OCI-LY1 (cell line): ENCODE data around the gene TGFBRAP1.

ENCODE experiments used
- H2AFZ ChIP-seq: fragments of 200-600 bp; sonication (generic), shearing (Covaris generic); 2 replicates; pipeline ENCODE4 v1.6.0; 2014; ENCODE audit warnings: antibody characterized with exemption, mild to moderate bottlenecking, low read length
- H3F3A ChIP-seq: fragments of 200-600 bp; sonication (generic), shearing (Covaris generic); 2 replicates; pipeline ENCODE4 v1.6.0; 2014; ENCODE audit warnings: mild to moderate bottlenecking, antibody characterized with exemption, low read length, moderate library complexity; ENCODE audit not compliant: insufficient read depth
- H3K27ac ChIP-seq: fragments of 200-600 bp; sonication (generic); 2 replicates; pipeline ENCODE4 v1.5.1; 2014; ENCODE audit warnings: low read length, mixed run types, mild to moderate bottlenecking, low read depth; ENCODE audit not compliant: poor library complexity, severe bottlenecking
- H3K27me3 ChIP-seq: fragments of 200-600 bp; sonication (generic); 2 replicates; pipeline ENCODE4 v1.6.0; 2014; ENCODE audit warnings: antibody characterized with exemption, mild to moderate bottlenecking, low read length, moderate library complexity; ENCODE audit not compliant: insufficient read depth
- H3K36me3 ChIP-seq: fragments of 200-600 bp; sonication (generic); 2 replicates; pipeline ENCODE4 v1.6.1; 2014; ENCODE audit warnings: mild to moderate bottlenecking, antibody characterized with exemption, low read length, moderate library complexity, mixed read lengths; ENCODE audit not compliant: insufficient read depth
- H3K4me1 ChIP-seq: fragments of 200-600 bp; sonication (generic); 2 replicates; pipeline ENCODE4 v1.5.1; 2014; ENCODE audit warnings: mild to moderate bottlenecking, low read length, moderate library complexity; ENCODE audit not compliant: insufficient read depth, severe bottlenecking
- H3K4me2 ChIP-seq: fragments of 200-600 bp; sonication (generic), shearing (Covaris generic); 2 replicates; pipeline ENCODE4 v1.6.1; 2014; ENCODE audit warnings: low read length
- H3K4me3 ChIP-seq: fragments of 200-600 bp; sonication (generic); 2 replicates; pipeline ENCODE4 v1.5.1; 2014; ENCODE audit warnings: low read length, low read depth, mild to moderate bottlenecking, mixed read lengths; ENCODE audit not compliant: poor library complexity, severe bottlenecking
- H3K79me2 ChIP-seq: fragments of 200-600 bp; shearing (Covaris generic); 2 replicates; pipeline ENCODE4 v1.6.1; 2016; ENCODE audit warnings: mixed run types, low read length, mixed read lengths; ENCODE audit not compliant: insufficient read depth
- H3K9ac ChIP-seq: fragments of 200-600 bp; sonication (generic), shearing (Covaris generic); 2 replicates; pipeline ENCODE4 v1.6.1; 2014; ENCODE audit warnings: mild to moderate bottlenecking, low read length, mixed read lengths
- H3K9me2 ChIP-seq: fragments of 200-600 bp; sonication (generic), shearing (Covaris generic); 2 replicates; pipeline ENCODE4 v1.6.1; 2014; ENCODE audit warnings: low read depth, mild to moderate bottlenecking, low read length, mixed read lengths
- H3K9me3 ChIP-seq: fragments of 200-600 bp; shearing (Covaris generic); 2 replicates; pipeline ENCODE4 v1.6.1; 2014; ENCODE audit warnings: low read length, mixed read lengths
- H4K20me1 ChIP-seq: fragments of 200-600 bp; sonication (generic), shearing (Covaris generic); 2 replicates; pipeline ENCODE4 v1.6.0; 2016; ENCODE audit warnings: mild to moderate bottlenecking, low read length; ENCODE audit not compliant: insufficient read depth
- CTCF ChIP-seq: fragments of 200-600 bp; sonication (generic), shearing (Covaris generic); IDR thresholded peaks from 2 replicates; pipeline ENCODE4 v1.5.1; 2017; ENCODE audit warnings: mild to moderate bottlenecking, antibody characterized with exemption, low read length, moderate library complexity, mixed read lengths
- EZH2 ChIP-seq: fragments of 200-600 bp; sonication (generic), shearing (Covaris generic); IDR thresholded peaks from 2 replicates; pipeline ENCODE4 v1.8.0; 2017; ENCODE audit warnings: borderline replicate concordance, mixed run types, mild to moderate bottlenecking, antibody characterized with exemption, low read length, moderate library complexity, mixed read lengths

The TGFBRAP1 gene

GRCh38 chr2:105325389-105325963, 4.1 kb downstream of the TGFBRAP1 start:
- no peaks in the 10 kb centered on the region for H3F3A ChIP-seq
- peaks cover 83% of the 10 kb centered on the region for H3K79me2 ChIP-seq
- TF ChIP-seq EZH2 (no peak), CTCF (no peak)
- no peak overlapping the region for H3K4me2 ChIP-seq
- H4K20me1 ChIP-seq = no peaks in the 10 kb centered on the region
- H3K9me3 ChIP-seq = no peaks in the 10 kb centered on the region
- H3K27ac ChIP-seq = no peak overlapping the region
- no peaks in the 10 kb centered on the region for H3K9me2 ChIP-seq
- peaks cover 36% of the 10 kb centered on the region for H3K4me1 ChIP-seq
- H3K27me3 ChIP-seq = no peaks in the 10 kb centered on the region
- no peak overlapping the region for H3K9ac ChIP-seq
- no peak overlapping the region for H3K4me3 ChIP-seq
- H2AFZ ChIP-seq = no peak overlapping the region
- peaks cover 31% of the 10 kb centered on the region; the same call in 1 of the 2 replicates for H3K36me3 ChIP-seq

- Histone ChIP-seq H3K4me2 (no peak overlapping the region), H3K27ac (no peak overlapping the region), H2AFZ (no peak overlapping the region), H3K9me2 (no peaks in the 10 kb centered on the region), H3K36me3 (peaks cover 31% of the 10 kb centered on the region; the same call in 1 of the 2 replicates), H3K4me1 (peaks cover 30% of the 10 kb centered on the region), H3K4me3 (no peak overlapping the region), H3F3A (no peaks in the 10 kb centered on the region), H3K9ac (no peak overlapping the region), H3K27me3 (no peaks in the 10 kb centered on the region), H4K20me1 (no peaks in the 10 kb centered on the region), H3K9me3 (no peaks in the 10 kb centered on the region), H3K79me2 (peaks cover 90% of the 10 kb centered on the region)
- TF ChIP-seq CTCF (no peak), EZH2 (no peak)
These were observed 4.8 kb downstream of the TGFBRAP1 start for GRCh38 chr2:105324732-105325131.

- no peak overlapping the region for H3K9ac ChIP-seq
- peaks cover 92% of the 10 kb centered on the region for H3K79me2 ChIP-seq
- H3K4me3 ChIP-seq = no peak overlapping the region
- no peak overlapping the region for H3K4me2 ChIP-seq
- H3K9me3 ChIP-seq = no peaks in the 10 kb centered on the region
- H3K4me1 ChIP-seq = peaks cover 30% of the 10 kb centered on the region
- H3K27me3 ChIP-seq = no peaks in the 10 kb centered on the region
- no peak overlapping the region for H3K27ac ChIP-seq
- no peaks in the 10 kb centered on the region for H4K20me1 ChIP-seq
- peaks cover 31% of the 10 kb centered on the region; the same call in 1 of the 2 replicates for H3K36me3 ChIP-seq
- no peaks in the 10 kb centered on the region for H3F3A ChIP-seq
- TF ChIP-seq EZH2 = no peak
- no peak for TF ChIP-seq CTCF
- no peaks in the 10 kb centered on the region for H3K9me2 ChIP-seq
- H2AFZ ChIP-seq = no peak overlapping the region
These were observed 5.4 kb downstream of the TGFBRAP1 start for GRCh38 chr2:105324101-105324500.
